Measurements from ENCODE around the gene PLXNA2.

- no peak for TF ChIP-seq CTCF (conservative IDR thresholded peaks at IDR 0.05)
- TF ChIP-seq EZH2 (IDR thresholded peaks at IDR 0.05; ENCODE audit: low read depth): no peak
Observed at GRCh38 chr1:208083715-208084085, 160.5 kb downstream of the PLXNA2 start.

Data from PC-9 (cell line).